B cell (primary cell): ENCODE results near the gene PNLIP. TPM values are rescaled to one million over a fixed set of nuclear protein-coding genes. Genes with fewer than 3 reads are reported as not detected.

Source experiments
- ATAC-seq: fragments of 200-7000 bp; cut with Tn5 transposase; one replicate; pipeline ENCODE4 v1.10.0; 2021; ENCODE audit warnings: low read depth, mild to moderate bottlenecking, moderate number of reproducible peaks, moderate library complexity
- CTCF ChIA-PET: fragments of 350-600 bp; sonication (Branson Sonifier 250); formaldehyde crosslinking; loops from one replicate; lab custom pipeline; 2021; ENCODE audit warnings: antibody characterized with exemption, inconsistent platforms; lab: Charles Lee
- POLR2A ChIA-PET: fragments of 350-600 bp; sonication (Branson Sonifier 250); formaldehyde crosslinking; loops from one replicate; lab custom pipeline; 2021; ENCODE audit warnings: antibody characterized with exemption; lab: Charles Lee
- DNase-seq: peaks from one replicate; pipeline ENCODE4 v3.0.0; 2013
- H2AFZ ChIP-seq: 2 replicates; pipeline ENCODE4 v1.6.1; 2012; ENCODE audit warnings: mild to moderate bottlenecking, low read depth, low read length; ENCODE audit not compliant: insufficient read depth, poor library complexity, severe bottlenecking
- H3K27ac ChIP-seq, 2 donors: 1 replicate in 1 of 2; 2 replicates in 1 of 2; pipeline ENCODE4 v1.5.1; 2012 to 2013; ENCODE audit warnings: low read length in 2 of 2, mild to moderate bottlenecking in 2 of 2, moderate library complexity in 1 of 2
- H3K27me3 ChIP-seq, 4 experiments: fragments of 200-600 bp in 1 of 4; sonication (generic) in 1 of 4; replicated peaks in 1 of 4; 1 replicate in 2 of 4; 2 replicates in 2 of 4; pipeline versions ENCODE4 v1.6.1 to v1.7.0; 2013 to 2016; ENCODE audit warnings: low read length in 3 of 4, mild to moderate bottlenecking in 2 of 4, mixed read lengths in 1 of 4, moderate library complexity in 1 of 4; ENCODE audit not compliant: insufficient read depth in 4 of 4, control insufficient read depth in 3 of 4; ENCODE audit errors: control extremely low read depth in 1 of 4
- H3K36me3 ChIP-seq, 2 experiments: replicated peaks in 1 of 2; 1 replicate in 1 of 2; 2 replicates in 1 of 2; pipeline versions ENCODE4 v1.6.1 to v1.7.1; 2013; ENCODE audit warnings: low read length in 1 of 2; ENCODE audit not compliant: insufficient read depth in 2 of 2, control insufficient read depth in 1 of 2; ENCODE audit errors: control extremely low read depth in 1 of 2, extremely low read depth in 1 of 2
- H3K4me1 ChIP-seq, 2 donors: fragments of 200-600 bp in 1 of 2; sonication (generic) in 1 of 2; 1 replicate in 1 of 2; 2 replicates in 1 of 2; pipeline versions ENCODE4 v1.5.1 to v1.6.1; 2013 to 2017; ENCODE audit warnings: low read length in 2 of 2; ENCODE audit not compliant: control insufficient read depth in 2 of 2, insufficient read depth in 2 of 2
- H3K4me2 ChIP-seq: replicated peaks from 2 replicates; pipeline ENCODE3; 2012; ENCODE audit warnings: mild to moderate bottlenecking, low read depth, low read length; ENCODE audit not compliant: poor library complexity, severe bottlenecking
- H3K4me3 ChIP-seq, 5 experiments: fragments of 200-600 bp in 1 of 5; sonication (generic) in 1 of 5; 1 replicate in 3 of 5; 2 replicates in 2 of 5; pipeline versions ENCODE4 v1.5.1 to v1.7.0; 2011 to 2016; ENCODE audit warnings: low read length in 4 of 5, mild to moderate bottlenecking in 4 of 5, low read depth in 2 of 5, control low read depth in 1 of 5, moderate library complexity in 1 of 5; ENCODE audit not compliant: insufficient read depth in 1 of 5; ENCODE audit errors: control extremely low read depth in 1 of 5, extremely low read depth in 1 of 5
- H3K79me2 ChIP-seq: fragments of 200-600 bp; sonication (generic); one replicate; pipeline ENCODE4 v1.6.0; 2016; ENCODE audit warnings: low read length; ENCODE audit not compliant: control insufficient read depth, insufficient read depth
- H3K9ac ChIP-seq: fragments of 200-600 bp; sonication (generic); 2 replicates; pipeline ENCODE4 v1.6.1; 2017; ENCODE audit warnings: mild to moderate bottlenecking, low read length, moderate library complexity
- H3K9me3 ChIP-seq, 3 donors: one replicate each; pipeline versions ENCODE4 v1.6.1 to v1.7.1; 2013; ENCODE audit warnings: low read length in 2 of 3; ENCODE audit not compliant: control insufficient read depth in 2 of 3, insufficient read depth in 1 of 3; ENCODE audit errors: control extremely low read depth in 1 of 3
- H4K20me1 ChIP-seq: 2 replicates; pipeline ENCODE4 v1.6.0; 2012; ENCODE audit warnings: mild to moderate bottlenecking, low read length; ENCODE audit not compliant: insufficient read depth, control insufficient read depth, poor library complexity, severe bottlenecking
- H3K27ac Mint-ChIP-seq: one replicate; pipeline ENCODE4 v1.8.0; 2021; ENCODE audit warnings: mixed read lengths
- H3K27me3 Mint-ChIP-seq: one replicate; pipeline ENCODE4 v1.8.0; 2021; ENCODE audit warnings: mixed read lengths
- H3K4me1 Mint-ChIP-seq: one replicate; pipeline ENCODE4 v1.8.0; 2021; ENCODE audit warnings: mixed read lengths
- H3K4me3 Mint-ChIP-seq: one replicate; pipeline ENCODE4 v1.8.0; 2021; ENCODE audit warnings: mixed read lengths
- H3K9me3 Mint-ChIP-seq: one replicate; pipeline ENCODE4 v1.8.0; 2022; ENCODE audit warnings: mixed read lengths; ENCODE audit not compliant: insufficient read depth
- CTCF ChIP-seq: fragments of 200-600 bp; IDR thresholded peaks from one replicate; pipeline ENCODE4 v1.8.0; 2022; ENCODE audit warnings: antibody characterized with exemption, mild to moderate bottlenecking
- EZH2 ChIP-seq: IDR thresholded peaks from 2 replicates; pipeline ENCODE4 v1.6.1; 2012; ENCODE audit warnings: borderline replicate concordance, low read depth, mild to moderate bottlenecking, moderate library complexity, low read length; ENCODE audit not compliant: insufficient read depth, poor library complexity, severe bottlenecking
- WGBS: methylation state at CpG from one replicate; pipeline ENCODE4 v1.1.5; 2013; ENCODE audit warnings: missing lambda C conversion rate; ENCODE audit not compliant: insufficient coverage; 5-methylcytosine and 5-hydroxymethylcytosine counted together
- intact Hi-C: fragments of 100-400 bp; cut with micrococcal nuclease; formaldehyde crosslinking; loops from one replicate; pipeline ENCODE4 v1.10.0; 2022
- polyA plus RNA-seq: library from polyadenylated mRNA; depleted of rRNA; stranded (reverse); fragments of >200 nt; gene quantifications from 2 replicates; pipeline ENCODE4 v1.2.3, GENCODE V29; 2012
- total RNA-seq, 2 donors: library from RNA; stranded (reverse); fragments of 120-200 nt in 1 of 2; gene quantifications; 1 replicate in 1 of 2; 2 replicates in 1 of 2; pipeline versions ENCODE4 v1.2.3 to v1.2.4, GENCODE V29; 2013 to 2022

PNLIP gene
- total and polyA plus RNA-seq, 2 donors (not counting 1 experiment from before 2014, with no cell fraction given), result not detected

DNA sequence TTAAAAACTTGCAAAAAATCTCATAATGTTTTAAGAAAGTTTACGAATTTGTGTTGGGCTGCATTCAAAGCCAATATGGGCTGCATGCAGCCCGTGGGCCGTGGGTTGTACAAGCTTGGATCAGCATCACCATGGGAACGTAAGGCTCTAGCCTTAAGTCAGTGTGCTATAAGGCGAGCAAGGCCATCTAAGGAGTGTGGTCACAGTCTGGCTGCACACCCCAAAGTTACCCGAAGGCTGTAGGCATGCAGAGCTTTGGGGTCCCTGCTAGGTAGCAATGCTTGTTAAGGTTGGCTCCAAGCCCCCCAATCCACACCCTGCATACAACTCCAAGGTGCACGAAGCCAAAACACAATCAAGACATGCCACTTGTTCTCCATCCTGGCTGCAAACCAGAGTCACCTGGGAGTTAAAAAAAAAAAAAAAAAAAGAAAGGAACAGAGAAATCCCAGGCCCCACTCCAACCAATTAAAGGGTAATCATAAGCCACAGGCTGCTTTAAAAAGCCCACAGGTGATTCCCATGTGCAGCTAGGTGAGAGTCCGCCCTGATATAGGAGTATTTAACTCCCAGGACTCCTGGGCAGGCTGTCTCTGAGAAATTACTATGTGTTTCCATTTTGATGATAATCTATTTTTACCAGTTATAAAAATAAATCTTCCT is 66.5 kb downstream of the PNLIP start:
- Histone ChIP-seq H3K79me2 (no peaks in the 10 kb centered on the region), H3K27ac (no peak overlapping the region), H3K27me3 (peaks cover 0 to 16% (median 2%) of the 10 kb centered on the region in 4 experiments), H3K4me3 (no peak overlapping the region), H3K36me3 (no peaks in the 10 kb centered on the region), H4K20me1 (no peaks in the 10 kb centered on the region), H3K9me3 (peaks cover 0 to 16% (median 0%) of the 10 kb centered on the region in 3 donors), H2AFZ (no peak overlapping the region), H3K4me1 (no peaks in the 10 kb centered on the region), H3K9ac (no peak overlapping the region), H3K4me2 (no peak overlapping the region)
- Mint-ChIP-seq H3K27me3 (peaks cover 9% of the 10 kb centered on the region), H3K9me3 (no peaks in the 10 kb centered on the region), H3K4me1 (no peaks in the 10 kb centered on the region), H3K4me3 (no peak overlapping the region), H3K27ac (no peak overlapping the region)
- ATAC-seq (no peak), DNase-seq (no peak)
- intact Hi-C loops, result no loop called here
- WGBS, result 88% methylated on average over 5 of the region's 8 CpGs
- ChIA-PET POLR2A (no interaction called here), CTCF (no interaction called here)
- TF ChIP-seq CTCF, result no peak
- TF ChIP-seq EZH2, result no peak

GRCh38 chr10:116613471-116613870 is 67.7 kb downstream of the PNLIP start:
- no peaks in the 10 kb centered on the region for H4K20me1 ChIP-seq
- no peak overlapping the region for H3K4me3 ChIP-seq
- H3K27ac ChIP-seq, result no peak overlapping the region
- ATAC-seq (no peak), DNase-seq (no peak)
- TF ChIP-seq EZH2 (no peak), CTCF (no peak)
- H3K27me3 ChIP-seq, result peaks cover 0 to 13% (median 2%) of the 10 kb centered on the region in 4 experiments
- Mint-ChIP-seq H3K4me3 (no peak overlapping the region), H3K4me1 (no peaks in the 10 kb centered on the region), H3K9me3 (no peaks in the 10 kb centered on the region), H3K27me3 (peaks cover 5% of the 10 kb centered on the region), H3K27ac (no peak overlapping the region)
- POLR2A ChIA-PET, result no interaction called here
- H3K36me3 ChIP-seq, result no peaks in the 10 kb centered on the region
- CTCF ChIA-PET, result no interaction called here
- H3K9me3 ChIP-seq, result peaks cover 0 to 15% (median 0%) of the 10 kb centered on the region in 3 donors
- intact Hi-C loops, result no loop called here
- H3K4me2 ChIP-seq, result no peak overlapping the region
- no peak overlapping the region for H2AFZ ChIP-seq
- H3K9ac ChIP-seq, result no peak overlapping the region
- WGBS, result 87% methylated on average over 2 of the region's 2 CpGs
- H3K79me2 ChIP-seq, result no peaks in the 10 kb centered on the region
- H3K4me1 ChIP-seq, result no peaks in the 10 kb centered on the region
